Mucosa of descending colon (tissue), 3 donors: ENCODE data around the gene COQ6. TPM values are rescaled to one million over a fixed set of nuclear protein-coding genes. Genes with fewer than 3 reads are reported as not detected.
"Not testable (repeated sequence)": the region's sequence is repeated elsewhere in the genome, so short reads cannot be mapped to it uniquely, and the experiment has no call there.

Experiments
- ATAC-seq: fragments of 200-7000 bp; cut with Tn5 transposase; one replicate; pipeline ENCODE4 v1.9.1; 2020; ENCODE audit warnings: mild to moderate bottlenecking, moderate library complexity
- DNase-seq, 3 donors: peaks; one replicate each; pipeline ENCODE4 v3.0.0-alpha.2; 2020
- H3K36me3 ChIP-seq: fragments of 200-600 bp; one replicate; pipeline ENCODE4 v1.8.0; 2021; ENCODE audit warnings: low read depth, mild to moderate bottlenecking
- H3K4me1 ChIP-seq: fragments of 200-600 bp; one replicate; pipeline ENCODE4 v1.8.0; 2021; ENCODE audit warnings: low read depth, mild to moderate bottlenecking
- H3K4me3 ChIP-seq: fragments of 200-600 bp; one replicate; pipeline ENCODE4 v1.8.0; 2021; ENCODE audit warnings: mild to moderate bottlenecking
- H3K9me3 ChIP-seq: fragments of 200-600 bp; one replicate; pipeline ENCODE4 v1.8.0; 2021; ENCODE audit warnings: mild to moderate bottlenecking
- intact Hi-C, 2 donors: fragments of 100-400 bp; cut with DNase I in 1 of 2; cut with micrococcal nuclease in 1 of 2; formaldehyde crosslinking; loops; one replicate each; pipeline versions ENCODE4 v1.11.0 to v1.11.1; 2022; cut with DNase I, micrococcal nuclease
- total RNA-seq, 3 donors: library from RNA; stranded (reverse); fragmentation: NEBNext Ultra II Directional in 2 of 3; extraction: Animal tissue kit (Norgen Biotek cat#: 25700) in 2 of 3; gene quantifications; one replicate each; pipeline versions ENCODE4 v1.2.1 to v1.2.4, GENCODE V29; 2021 to 2023
- TF ChIP-seq, protein P1 (sequence below): fragments of 200-600 bp; IDR thresholded peaks from one replicate; pipeline ENCODE4 v1.8.0; 2022; ENCODE audit warnings: antibody characterized with exemption, mild to moderate bottlenecking
- donor health status: DM: no; HTN: no; CAD: no; lungs with moderate emphysema.
- donor health status: DM: no; HTN: no; CAD: no.
- donor health status: DM: no; HTN: yes; CAD: no.

COQ6 gene
- total RNA-seq, 3 donors from 2014 or later = 18.9 to 20.6 (median 20.5) TPM

DNA sequence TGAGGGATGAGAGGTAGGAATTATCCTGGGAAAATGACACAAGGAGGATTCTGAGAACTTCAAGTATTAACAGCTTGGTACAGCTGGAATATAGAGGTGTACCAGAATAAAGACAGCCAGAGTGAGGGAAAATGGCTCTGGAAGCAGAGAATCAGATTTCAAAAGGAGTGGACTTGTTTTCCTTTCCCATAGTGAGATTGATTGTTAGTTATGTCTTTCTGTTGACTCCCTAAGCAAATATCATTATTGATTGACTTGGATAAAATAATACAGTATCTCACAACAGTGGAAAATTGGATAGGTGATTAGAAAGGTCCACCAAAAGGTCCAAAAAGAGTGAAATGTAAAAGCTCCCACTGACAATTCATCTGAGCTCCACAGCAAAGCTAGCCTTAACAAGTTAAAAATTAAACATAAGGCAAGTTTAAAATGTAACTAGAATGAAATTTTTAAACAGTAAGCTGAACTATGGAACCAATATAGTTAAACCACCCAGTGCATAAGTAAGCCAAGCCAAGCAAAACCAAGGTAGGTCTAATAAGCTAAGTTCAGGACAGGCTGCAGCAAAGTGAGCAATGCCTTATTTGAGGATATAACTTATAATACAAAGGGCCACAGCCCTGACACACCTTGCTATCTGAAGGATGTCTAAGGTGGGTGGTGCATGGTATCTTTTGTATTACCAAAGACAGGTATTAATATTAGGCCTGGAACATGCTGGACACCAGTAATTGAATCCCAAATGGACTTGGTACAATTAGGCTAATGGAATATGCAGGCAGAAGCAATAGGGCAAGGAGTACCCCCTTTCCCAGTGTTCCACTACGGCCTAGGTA lies 47.2 kb downstream of the COQ6 start:
- ATAC-seq = peak; percentile 85
- H3K4me3 ChIP-seq = no peak overlapping the region
- peak in 1 of 3 donors; percentile 67 for DNase-seq
- H3K9me3 ChIP-seq = no peaks in the 10 kb centered on the region
- H3K4me1 ChIP-seq = peaks cover 11% of the 10 kb centered on the region
- H3K36me3 ChIP-seq = no peaks in the 10 kb centered on the region
- TF ChIP-seq, protein P1, sequence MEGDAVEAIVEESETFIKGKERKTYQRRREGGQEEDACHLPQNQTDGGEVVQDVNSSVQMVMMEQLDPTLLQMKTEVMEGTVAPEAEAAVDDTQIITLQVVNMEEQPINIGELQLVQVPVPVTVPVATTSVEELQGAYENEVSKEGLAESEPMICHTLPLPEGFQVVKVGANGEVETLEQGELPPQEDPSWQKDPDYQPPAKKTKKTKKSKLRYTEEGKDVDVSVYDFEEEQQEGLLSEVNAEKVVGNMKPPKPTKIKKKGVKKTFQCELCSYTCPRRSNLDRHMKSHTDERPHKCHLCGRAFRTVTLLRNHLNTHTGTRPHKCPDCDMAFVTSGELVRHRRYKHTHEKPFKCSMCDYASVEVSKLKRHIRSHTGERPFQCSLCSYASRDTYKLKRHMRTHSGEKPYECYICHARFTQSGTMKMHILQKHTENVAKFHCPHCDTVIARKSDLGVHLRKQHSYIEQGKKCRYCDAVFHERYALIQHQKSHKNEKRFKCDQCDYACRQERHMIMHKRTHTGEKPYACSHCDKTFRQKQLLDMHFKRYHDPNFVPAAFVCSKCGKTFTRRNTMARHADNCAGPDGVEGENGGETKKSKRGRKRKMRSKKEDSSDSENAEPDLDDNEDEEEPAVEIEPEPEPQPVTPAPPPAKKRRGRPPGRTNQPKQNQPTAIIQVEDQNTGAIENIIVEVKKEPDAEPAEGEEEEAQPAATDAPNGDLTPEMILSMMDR = no peak
- intact Hi-C loops = no loop called here

DNA sequence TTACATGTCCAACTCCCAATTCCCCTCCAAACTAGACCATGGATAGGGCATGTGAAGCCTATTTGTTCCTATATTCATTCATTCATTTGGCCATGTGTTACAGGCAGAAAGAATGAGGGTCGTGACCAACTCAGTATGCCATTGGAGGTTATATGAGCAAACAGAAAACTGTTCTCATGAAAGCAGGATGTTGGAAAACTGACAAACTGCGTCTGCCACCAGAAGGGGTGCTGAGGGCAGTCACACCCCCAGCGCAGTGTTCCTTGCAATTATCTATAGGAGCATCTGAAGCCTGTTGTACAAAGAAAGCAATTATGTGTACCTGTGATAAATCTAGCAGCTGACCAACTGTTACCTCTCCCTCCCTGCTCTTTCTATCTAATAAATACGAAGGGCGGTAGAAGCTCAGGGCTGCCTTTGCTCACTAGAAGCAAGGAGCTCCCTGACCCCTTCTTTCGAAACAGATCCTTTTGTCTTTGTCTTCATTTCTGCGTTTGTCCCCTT lies 47.9 kb downstream of the COQ6 start:
- DNase-seq (peak; percentile 60 to 79 (median 67)), ATAC-seq (peak; percentile 52)
- intact Hi-C loops = no loop called here
- Histone ChIP-seq H3K36me3 (no peaks in the 10 kb centered on the region), H3K9me3 (no peaks in the 10 kb centered on the region), H3K4me1 (peaks cover 6% of the 10 kb centered on the region), H3K4me3 (no peak overlapping the region)
- TF ChIP-seq, protein P1 = no peak

- H3K4me3 ChIP-seq = no peak overlapping the region
- H3K4me1 ChIP-seq = peaks cover 6% of the 10 kb centered on the region
- H3K9me3 ChIP-seq = no peaks in the 10 kb centered on the region
- DNase-seq (no peak), ATAC-seq (peak; percentile 24)
- no peaks in the 10 kb centered on the region for H3K36me3 ChIP-seq
- intact Hi-C loops = no loop called here
- TF ChIP-seq, protein P1 = no peak
These were observed 48.6 kb downstream of the COQ6 start for GRCh38 chr14:73998726-73999125.

- ATAC-seq, H3K4me3 ChIP-seq, H3K9me3 ChIP-seq, DNase-seq, H3K36me3 ChIP-seq, H3K4me1 ChIP-seq, intact Hi-C loops: not testable (repeated sequence)
These were observed 55.6 kb downstream of the COQ6 start for GRCh38 chr14:74005664-74006063.

- no peak for DNase-seq
- intact Hi-C loops = no loop called here
These were observed 58.9 kb downstream of the COQ6 start for GRCh38 chr14:74008843-74009499.

More at GRCh38 chr14:74008843-74009499, 58.9 kb downstream of the COQ6 start:
- TF ChIP-seq, protein P1 = no peak
- H3K4me1 ChIP-seq = no peaks in the 10 kb centered on the region
- peak; percentile 70 for ATAC-seq
- no peaks in the 10 kb centered on the region for H3K9me3 ChIP-seq
- no peak overlapping the region for H3K4me3 ChIP-seq
- H3K36me3 ChIP-seq = peaks cover 4% of the 10 kb centered on the region

Other genes with a start within 250 kb of the COQ6 start
- gene PNMA1, start 235.9 kb upstream of the COQ6 start, total RNA-seq = 10 to 100 TPM; 11.7 to 70.7 (median 15.5) TPM
- 10 to 100 TPM; 11.4 to 23.2 (median 17.2) TPM for gene PTGR2, start 98.5 kb upstream of the COQ6 start, total RNA-seq
- gene ZNF410, start 63.4 kb upstream of the COQ6 start, total RNA-seq = 10 to 100 TPM; 38.3 to 47.2 (median 45.1) TPM
- gene FAM161B, start 208 bp upstream of the COQ6 start, total RNA-seq = 1 to 10 TPM; 4.0 to 6.8 (median 6.2) TPM
- gene ENTPD5, start 69.0 kb downstream of the COQ6 start, total RNA-seq = 100 to 1,000 TPM in 2 of 3 donors, 10 to 100 TPM in 1; 79.9 to 296 (median 153) TPM
- 1 to 10 TPM; 3.9 to 6.8 (median 4.1) TPM for gene BBOF1, start 69.0 kb downstream of the COQ6 start, total RNA-seq
- gene ALDH6A1, start 134.2 kb downstream of the COQ6 start, total RNA-seq = 10 to 100 TPM; 26.7 to 42.1 (median 32.6) TPM
- gene LIN52, start 134.7 kb downstream of the COQ6 start, total RNA-seq = 1 to 10 TPM; 4.1 to 9.0 (median 7.4) TPM